22Rv1 (cell line): ENCODE data around the gene SKI.

ENCODE experiments used
- ZFX ChIP-seq: fragments of 450-650 bp; IDR thresholded peaks from 2 replicates; pipeline ENCODE4 v1.6.1; 2017; ENCODE audit warnings: antibody characterized with exemption, borderline replicate concordance
- TF ChIP-seq, protein P1 (sequence below): fragments of 450-650 bp; IDR thresholded peaks from 2 replicates; pipeline ENCODE4 v1.5.1; 2017; ENCODE audit warnings: mild to moderate bottlenecking

DNA sequence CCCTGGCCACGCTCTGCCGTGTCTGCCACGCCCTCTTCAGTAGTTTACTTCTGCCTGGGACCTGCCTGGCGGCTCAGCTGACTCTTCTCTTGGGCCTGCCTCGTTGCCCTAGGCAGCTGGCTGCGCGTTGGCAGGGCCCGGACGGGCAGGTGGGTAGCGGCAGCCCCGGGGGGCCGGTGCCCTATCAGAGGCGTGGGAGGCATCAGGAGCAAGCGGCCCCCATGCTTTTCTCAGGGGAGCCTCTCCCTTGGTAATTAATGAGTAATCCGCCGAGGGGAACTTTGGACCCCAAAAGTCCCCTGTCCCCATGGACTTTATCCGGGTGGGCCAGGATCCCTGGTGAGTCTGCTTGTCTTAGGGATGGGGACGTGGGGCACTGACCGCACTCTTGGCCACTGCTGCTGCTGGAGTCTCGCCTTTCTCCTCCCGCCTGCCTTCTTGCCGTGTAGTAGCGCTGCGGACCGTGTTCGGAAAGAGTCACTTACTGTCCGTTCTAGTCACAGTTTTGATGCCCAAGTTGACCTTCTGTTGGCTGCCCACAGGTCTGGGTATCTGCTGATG lies 22.7 kb downstream of the SKI start:
- TF ChIP-seq, protein P1, sequence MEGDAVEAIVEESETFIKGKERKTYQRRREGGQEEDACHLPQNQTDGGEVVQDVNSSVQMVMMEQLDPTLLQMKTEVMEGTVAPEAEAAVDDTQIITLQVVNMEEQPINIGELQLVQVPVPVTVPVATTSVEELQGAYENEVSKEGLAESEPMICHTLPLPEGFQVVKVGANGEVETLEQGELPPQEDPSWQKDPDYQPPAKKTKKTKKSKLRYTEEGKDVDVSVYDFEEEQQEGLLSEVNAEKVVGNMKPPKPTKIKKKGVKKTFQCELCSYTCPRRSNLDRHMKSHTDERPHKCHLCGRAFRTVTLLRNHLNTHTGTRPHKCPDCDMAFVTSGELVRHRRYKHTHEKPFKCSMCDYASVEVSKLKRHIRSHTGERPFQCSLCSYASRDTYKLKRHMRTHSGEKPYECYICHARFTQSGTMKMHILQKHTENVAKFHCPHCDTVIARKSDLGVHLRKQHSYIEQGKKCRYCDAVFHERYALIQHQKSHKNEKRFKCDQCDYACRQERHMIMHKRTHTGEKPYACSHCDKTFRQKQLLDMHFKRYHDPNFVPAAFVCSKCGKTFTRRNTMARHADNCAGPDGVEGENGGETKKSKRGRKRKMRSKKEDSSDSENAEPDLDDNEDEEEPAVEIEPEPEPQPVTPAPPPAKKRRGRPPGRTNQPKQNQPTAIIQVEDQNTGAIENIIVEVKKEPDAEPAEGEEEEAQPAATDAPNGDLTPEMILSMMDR: no peak
- TF ChIP-seq ZFX: no peak
